Smooth muscle cell of trachea (primary cell): ENCODE measurements around the gene LBX1. TPM values are rescaled to one million over a fixed set of nuclear protein-coding genes. Genes with fewer than 3 reads are reported as not detected.

Experiments
- total RNA-seq: library from RNA; depleted of rRNA; stranded (reverse); fragments of >200 nt; gene quantifications from 2 replicates; pipeline ENCODE4 v1.2.1, GENCODE V29; 2014

The LBX1 gene, protein sequence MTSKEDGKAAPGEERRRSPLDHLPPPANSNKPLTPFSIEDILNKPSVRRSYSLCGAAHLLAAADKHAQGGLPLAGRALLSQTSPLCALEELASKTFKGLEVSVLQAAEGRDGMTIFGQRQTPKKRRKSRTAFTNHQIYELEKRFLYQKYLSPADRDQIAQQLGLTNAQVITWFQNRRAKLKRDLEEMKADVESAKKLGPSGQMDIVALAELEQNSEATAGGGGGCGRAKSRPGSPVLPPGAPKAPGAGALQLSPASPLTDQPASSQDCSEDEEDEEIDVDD
- not detected in 2 replicates for total RNA-seq

GRCh38 chr10:101229266-101230182 is at the start of gene LBX1:
TSS of gene LBX1 (minus strand) at chr10:101229463. CDS start at chr10:101228815, 648 bp downstream.

Other genes with a start within 250 kb of the LBX1 start
- gene MRPL43, start 242.0 kb downstream of the LBX1 start, total RNA-seq = 64.7 and 71.1 TPM in 2 replicates
- 2.9 and 3.6 TPM in 2 replicates for gene TWNK, start 241.9 kb downstream of the LBX1 start, total RNA-seq
- 103 and 328 TPM in 2 replicates for gene LZTS2, start 229.7 kb downstream of the LBX1 start, total RNA-seq
- 1.6 and 2.5 TPM in 2 replicates for gene PDZD7, start 198.3 kb downstream of the LBX1 start, total RNA-seq
- 88.8 and 94.4 TPM in 2 replicates for gene SFXN3, start 198.2 kb downstream of the LBX1 start, total RNA-seq
- 39.0 and 58.2 TPM in 2 replicates for gene KAZALD1, start 167.5 kb downstream of the LBX1 start, total RNA-seq
- gene TLX1, start 98.2 kb downstream of the LBX1 start, total RNA-seq = not detected in 2 replicates
- 7.9 and 10.6 TPM in 2 replicates for gene BTRC, start 124.7 kb upstream of the LBX1 start, total RNA-seq